Activated naive CD4-positive, alpha-beta T cell treated with anti-CD3 and anti-CD28 coated beads for 36 hours (primary cell): Measurements from ENCODE around the gene TCEA2. TPM values are rescaled to one million over a fixed set of nuclear protein-coding genes. Genes with fewer than 3 reads are reported as not detected.

Source experiments
- CTCF ChIA-PET: fragments of 350-600 bp; sonication (Branson Sonifier 250); formaldehyde crosslinking; loops from one replicate; lab custom pipeline; 2021; ENCODE audit warnings: antibody characterized with exemption; lab: Charles Lee
- DNase-seq: peaks from one replicate; pipeline ENCODE4 v3.0.0-alpha.2; 2020
- H3K27ac Mint-ChIP-seq: one replicate; pipeline ENCODE4 v1.8.0; 2021; ENCODE audit warnings: mild to moderate bottlenecking, mixed read lengths
- H3K27me3 Mint-ChIP-seq: one replicate; pipeline ENCODE4 v1.8.0; 2021; ENCODE audit warnings: low read depth, mixed read lengths
- H3K36me3 Mint-ChIP-seq: one replicate; pipeline ENCODE4 v1.8.0; 2021; ENCODE audit warnings: low read depth, mixed read lengths
- H3K4me1 Mint-ChIP-seq: one replicate; pipeline ENCODE4 v1.8.0; 2021; ENCODE audit warnings: low read depth, mixed read lengths
- H3K4me3 Mint-ChIP-seq: one replicate; pipeline ENCODE4 v1.8.0; 2021; ENCODE audit warnings: mild to moderate bottlenecking, moderate library complexity, mixed read lengths
- H3K9me3 Mint-ChIP-seq: one replicate; pipeline ENCODE4 v1.8.0; 2021; ENCODE audit warnings: mixed read lengths
- intact Hi-C: fragments of 100-400 bp; cut with micrococcal nuclease; formaldehyde crosslinking; loops from one replicate; pipeline ENCODE4 v1.15.1; 2023
- total RNA-seq, 2 experiments: library from RNA; stranded (reverse); gene quantifications; one replicate each; pipeline ENCODE4 v1.2.3, GENCODE V29; 2021

The TCEA2 gene
- total RNA-seq, 2 experiments from 2014 or later, result 16.7 to 18.2 TPM

DNA sequence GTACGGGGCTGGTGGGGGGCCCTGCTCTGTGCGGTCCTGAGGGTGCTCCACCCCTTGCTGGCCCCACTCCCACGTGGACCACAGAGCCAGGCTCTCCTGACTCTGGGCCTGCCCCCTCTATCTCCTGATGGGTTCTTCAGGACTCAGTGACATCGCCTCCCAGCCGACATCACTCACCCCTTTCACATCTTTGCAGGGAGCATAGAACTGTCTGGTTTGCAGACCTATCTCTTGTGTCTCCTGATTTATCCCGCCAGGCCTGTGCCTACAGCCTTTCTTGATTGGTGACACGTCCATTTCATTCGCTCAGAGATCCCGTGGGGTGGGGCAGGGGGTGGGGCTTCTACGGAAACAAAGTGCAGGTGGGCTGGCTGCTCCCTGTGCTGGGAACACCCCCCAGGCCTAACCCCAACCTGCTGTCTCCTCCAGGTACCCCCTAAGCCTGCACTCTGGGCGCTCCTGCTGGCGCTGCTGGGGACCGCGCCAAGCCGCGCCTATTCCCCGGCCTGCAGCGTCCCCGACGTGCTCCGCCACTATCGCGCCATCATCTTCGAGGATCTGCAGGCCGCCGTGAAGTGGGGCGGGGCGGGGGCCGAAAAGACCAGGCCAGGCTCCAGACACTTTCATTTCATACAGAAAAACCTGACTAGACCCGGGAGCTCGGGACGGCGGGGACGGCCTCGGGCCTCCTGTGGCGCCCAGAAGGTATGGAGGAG, 25.3 kb upstream of the TCEA2 start:
- Mint-ChIP-seq H3K27ac (no peak overlapping the region), H3K4me1 (peaks cover 53% of the 10 kb centered on the region), H3K4me3 (peak overlapping the region; percentile 39), H3K27me3 (peaks cover 2% of the 10 kb centered on the region), H3K9me3 (no peaks in the 10 kb centered on the region), H3K36me3 (peaks cover 2% of the 10 kb centered on the region)
- intact Hi-C loops, result loop anchor here (1.0 to 5.0 kb wide), 3 partner anchors 45 to 130 kb away; no protein-coding TSS in a partner anchor
- DNase-seq, result no peak
- CTCF ChIA-PET, result interaction anchor here (0.7 to 5.3 kb wide), 15 partner anchors 10 to 219 kb away, joined by 3 to 39 read pairs (median 8); partner anchors contain the start of genes LKAAEAR1, PCMTD2, PRPF6 and SAMD10

- no peak overlapping the region for H3K27ac Mint-ChIP-seq
- peaks cover 2% of the 10 kb centered on the region for H3K27me3 Mint-ChIP-seq
- intact Hi-C loops, result loop anchor here (1.0 to 5.0 kb wide), 3 partner anchors 45 to 131 kb away; no protein-coding TSS in a partner anchor
- H3K4me3 Mint-ChIP-seq, result peak overlapping the region; percentile 32
- H3K9me3 Mint-ChIP-seq, result no peaks in the 10 kb centered on the region
- CTCF ChIA-PET, result interaction anchor here (0.7 to 5.3 kb wide), 15 partner anchors 9 to 219 kb away, joined by 3 to 39 read pairs (median 8); partner anchors contain the start of genes LKAAEAR1, PCMTD2, PRPF6 and SAMD10
- peaks cover 2% of the 10 kb centered on the region for H3K36me3 Mint-ChIP-seq
- H3K4me1 Mint-ChIP-seq, result peaks cover 53% of the 10 kb centered on the region
- DNase-seq, result no peak
These were observed 24.8 kb upstream of the TCEA2 start for GRCh38 chr20:64038224-64038564.

GRCh38 chr20:64038565-64039292, 24.3 kb upstream of the TCEA2 start:
- peaks cover 2% of the 10 kb centered on the region for H3K27me3 Mint-ChIP-seq
- no peaks in the 10 kb centered on the region for H3K9me3 Mint-ChIP-seq
- H3K27ac Mint-ChIP-seq, result no peak overlapping the region
- H3K36me3 Mint-ChIP-seq, result peaks cover 1% of the 10 kb centered on the region
- intact Hi-C loops, result loop anchor here (1.0 to 5.0 kb wide), 6 partner anchors 19 to 500 kb away; no protein-coding TSS in a partner anchor
- CTCF ChIA-PET, result interaction anchor here (0.6 to 5.3 kb wide), 25 partner anchors 8 to 501 kb away, joined by 3 to 39 read pairs (median 5); partner anchors contain the start of genes LKAAEAR1, PCMTD2, PRPF6 and PTK6
- H3K4me3 Mint-ChIP-seq, result peak overlapping the region; percentile 67
- H3K4me1 Mint-ChIP-seq, result peaks cover 53% of the 10 kb centered on the region
- DNase-seq, result peak; percentile 84

DNA sequence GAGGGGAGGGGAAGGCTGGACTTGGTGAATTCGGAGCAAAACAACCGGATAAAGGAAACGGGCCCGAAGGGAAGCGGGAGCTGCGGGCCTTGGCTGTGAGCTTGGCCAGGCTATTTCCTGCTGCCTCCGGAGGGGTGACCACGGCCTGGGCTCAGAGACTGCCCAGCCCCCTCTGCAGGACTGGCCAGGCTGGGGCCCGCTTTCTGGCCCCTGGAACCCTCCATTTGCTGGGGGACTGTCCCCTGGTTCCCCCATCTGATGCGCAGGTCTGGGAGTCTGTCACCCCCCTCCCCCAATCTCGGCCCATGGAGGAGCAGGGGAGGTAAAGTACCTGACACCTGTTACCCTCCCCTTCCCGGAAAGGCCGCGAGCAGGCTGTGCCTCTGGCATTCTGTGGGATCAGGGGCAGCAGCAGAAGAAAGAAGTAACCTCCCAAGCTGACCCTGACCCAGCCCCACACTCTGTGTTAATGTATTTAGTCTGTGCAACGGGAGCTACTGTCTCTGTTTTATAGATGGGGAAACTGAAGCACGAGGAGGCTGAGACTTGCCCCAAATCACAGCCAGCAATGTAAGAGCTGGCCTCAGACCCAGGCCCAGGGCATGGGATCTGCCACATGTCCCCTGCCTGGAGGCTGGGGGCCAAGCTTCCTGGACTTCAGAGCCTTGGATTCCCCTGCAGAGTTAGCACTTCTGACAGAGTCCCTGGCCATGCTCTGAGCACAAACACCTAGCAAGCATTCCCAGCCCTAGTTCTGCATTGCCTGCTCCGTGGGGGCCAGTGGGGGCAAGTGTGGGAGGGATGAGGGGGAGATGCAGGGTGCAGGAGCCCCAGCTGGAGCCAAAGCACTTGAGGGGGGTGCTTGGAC, 23.5 kb upstream of the TCEA2 start:
- no peaks in the 10 kb centered on the region for H3K36me3 Mint-ChIP-seq
- no peak overlapping the region for H3K27ac Mint-ChIP-seq
- CTCF ChIA-PET, result interaction anchor here (0.6 to 5.3 kb wide), 23 partner anchors 8 to 217 kb away, joined by 3 to 39 read pairs (median 5); partner anchors contain the start of genes LKAAEAR1, PCMTD2, PRPF6 and SAMD10
- H3K27me3 Mint-ChIP-seq, result peaks cover 2% of the 10 kb centered on the region
- intact Hi-C loops, result loop anchor here (1.0 to 5.0 kb wide), 5 partner anchors 18 to 501 kb away; no protein-coding TSS in a partner anchor
- H3K4me1 Mint-ChIP-seq, result peaks cover 46% of the 10 kb centered on the region
- DNase-seq, result no peak
- no peaks in the 10 kb centered on the region for H3K9me3 Mint-ChIP-seq
- peak overlapping the region; percentile 67 for H3K4me3 Mint-ChIP-seq

GRCh38 chr20:64040231-64041039, 22.6 kb upstream of the TCEA2 start:
- Mint-ChIP-seq H3K9me3 (no peaks in the 10 kb centered on the region), H3K4me1 (peaks cover 38% of the 10 kb centered on the region), H3K4me3 (no peak overlapping the region), H3K27ac (no peak overlapping the region), H3K27me3 (peaks cover 2% of the 10 kb centered on the region), H3K36me3 (no peaks in the 10 kb centered on the region)
- CTCF ChIA-PET, result interaction anchor here (0.9 to 5.3 kb wide), 13 partner anchors 13 to 216 kb away, joined by 3 to 39 read pairs (median 8); partner anchors contain the start of genes LKAAEAR1, PCMTD2, PRPF6 and SAMD10
- intact Hi-C loops, result no loop called here
- DNase-seq, result no peak

DNA sequence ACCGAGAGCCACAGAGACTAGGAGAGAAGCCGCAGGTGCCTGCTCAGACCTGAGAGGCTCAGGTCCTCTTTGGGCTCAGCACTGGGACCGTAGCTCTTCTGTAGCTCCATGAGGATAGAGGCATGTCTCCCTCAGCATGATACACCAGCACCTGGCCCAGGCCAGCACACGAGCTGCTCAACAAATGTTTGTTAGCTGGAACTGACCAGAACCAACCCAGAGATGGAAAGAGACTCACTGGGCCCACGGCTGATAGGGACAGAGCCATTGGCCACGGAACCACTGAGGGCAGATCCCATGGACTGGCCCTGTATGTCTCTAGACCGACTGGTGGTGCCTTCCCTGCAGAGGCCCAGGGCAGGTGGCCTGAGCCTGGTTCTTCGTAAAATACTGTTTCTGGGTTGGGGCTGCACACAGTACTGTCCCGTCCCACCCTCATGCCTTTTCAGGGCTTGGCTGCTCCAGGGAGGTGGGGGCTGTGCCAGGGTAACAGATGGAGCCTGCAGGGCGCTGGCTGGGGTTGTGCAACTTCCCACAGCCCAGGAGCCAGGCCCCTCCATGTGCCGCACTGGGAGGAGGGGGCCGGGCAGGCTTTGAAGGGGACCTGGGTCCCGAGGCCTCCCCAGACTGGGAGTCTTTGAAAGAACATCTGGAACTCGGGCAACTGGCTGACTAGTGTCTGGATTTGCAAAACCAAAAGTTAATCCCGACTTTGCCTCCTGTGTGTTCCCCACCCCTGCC, 21.8 kb upstream of the TCEA2 start:
- H3K4me3 Mint-ChIP-seq, result peak overlapping the region; percentile 74
- DNase-seq, result no peak
- CTCF ChIA-PET, result interaction anchor here (0.5 to 5.3 kb wide), 5 partner anchors 13 to 80 kb away, joined by 3 to 39 read pairs (median 5); partner anchors contain the start of gene PRPF6
- H3K27me3 Mint-ChIP-seq, result peaks cover 2% of the 10 kb centered on the region
- no peaks in the 10 kb centered on the region for H3K9me3 Mint-ChIP-seq
- peaks cover 32% of the 10 kb centered on the region for H3K4me1 Mint-ChIP-seq
- intact Hi-C loops, result no loop called here
- no peaks in the 10 kb centered on the region for H3K36me3 Mint-ChIP-seq
- H3K27ac Mint-ChIP-seq, result no peak overlapping the region

DNA sequence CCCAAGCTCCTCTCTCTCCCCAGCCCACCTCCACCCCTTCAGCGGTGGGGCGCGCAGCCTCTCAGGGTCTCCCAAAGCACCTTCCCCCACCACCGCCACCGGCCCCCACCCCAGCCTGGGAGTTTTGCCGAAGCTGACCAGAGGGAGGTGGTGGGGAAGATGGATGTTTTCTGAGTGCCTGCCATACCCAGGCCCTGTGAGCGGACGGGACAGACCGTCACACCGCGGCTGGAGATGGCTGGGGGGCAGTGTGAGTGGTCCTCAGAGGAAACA, 21.3 kb upstream of the TCEA2 start:
- H3K36me3 Mint-ChIP-seq, result no peaks in the 10 kb centered on the region
- no peak overlapping the region for H3K27ac Mint-ChIP-seq
- peak overlapping the region; percentile 74 for H3K4me3 Mint-ChIP-seq

GRCh38 chr20:64042054-64042781, 20.8 kb upstream of the TCEA2 start:
- peaks cover 7% of the 10 kb centered on the region for H3K27me3 Mint-ChIP-seq
- no peaks in the 10 kb centered on the region for H3K9me3 Mint-ChIP-seq
- H3K27ac Mint-ChIP-seq, result peak overlapping the region; percentile 66
- no peak for DNase-seq
- no peaks in the 10 kb centered on the region for H3K36me3 Mint-ChIP-seq
- CTCF ChIA-PET, result interaction anchor here (1.3 to 4.5 kb wide), 2 partner anchors 15 to 62 kb away, joined by 4 to 16 read pairs; partner anchors contain the start of gene PRPF6
- peak overlapping the region; percentile 74 for H3K4me3 Mint-ChIP-seq
- H3K4me1 Mint-ChIP-seq, result peaks cover 23% of the 10 kb centered on the region
- intact Hi-C loops, result no loop called here

More for the DNA sequence above, 21.3 kb upstream of the TCEA2 start:
- Mint-ChIP-seq H3K27me3 (peaks cover 3% of the 10 kb centered on the region), H3K4me1 (peaks cover 28% of the 10 kb centered on the region), H3K9me3 (no peaks in the 10 kb centered on the region)
- CTCF ChIA-PET, result interaction anchor here (1.3 to 4.5 kb wide), 2 partner anchors 16 to 61 kb away, joined by 4 to 16 read pairs; partner anchors contain the start of gene PRPF6
- intact Hi-C loops, result no loop called here
- DNase-seq, result no peak

GRCh38 chr20:64043768-64044167, 19.2 kb upstream of the TCEA2 start:
- peaks cover 20% of the 10 kb centered on the region for H3K4me1 Mint-ChIP-seq
- H3K36me3 Mint-ChIP-seq, result no peaks in the 10 kb centered on the region
- no peak for DNase-seq
- H3K27me3 Mint-ChIP-seq, result peaks cover 11% of the 10 kb centered on the region
- H3K4me3 Mint-ChIP-seq, result peak overlapping the region; percentile 37
- intact Hi-C loops, result no loop called here
- H3K27ac Mint-ChIP-seq, result no peak overlapping the region
- CTCF ChIA-PET, result interaction anchor here (1.2 kb wide), 1 partner anchor 10 kb away, joined by 4 read pairs; no protein-coding TSS in a partner anchor
- H3K9me3 Mint-ChIP-seq, result no peaks in the 10 kb centered on the region
